Epithelial cell of prostate (primary cell): ENCODE results near the gene SHROOM3.
"Not testable (repeated sequence)": the region's sequence is repeated elsewhere in the genome, so short reads cannot be mapped to it uniquely, and the experiment has no call there.

ENCODE experiments used
- DNase-seq: peaks from one replicate; pipeline ENCODE4 v3.0.0-alpha.2; 2011; ENCODE audit warnings: low read depth, low spot score
- H3K27ac ChIP-seq: fragments of 450-650 bp; 2 replicates; pipeline ENCODE4 v1.5.1; 2017; ENCODE audit warnings: mild to moderate bottlenecking

The SHROOM3 gene

DNA sequence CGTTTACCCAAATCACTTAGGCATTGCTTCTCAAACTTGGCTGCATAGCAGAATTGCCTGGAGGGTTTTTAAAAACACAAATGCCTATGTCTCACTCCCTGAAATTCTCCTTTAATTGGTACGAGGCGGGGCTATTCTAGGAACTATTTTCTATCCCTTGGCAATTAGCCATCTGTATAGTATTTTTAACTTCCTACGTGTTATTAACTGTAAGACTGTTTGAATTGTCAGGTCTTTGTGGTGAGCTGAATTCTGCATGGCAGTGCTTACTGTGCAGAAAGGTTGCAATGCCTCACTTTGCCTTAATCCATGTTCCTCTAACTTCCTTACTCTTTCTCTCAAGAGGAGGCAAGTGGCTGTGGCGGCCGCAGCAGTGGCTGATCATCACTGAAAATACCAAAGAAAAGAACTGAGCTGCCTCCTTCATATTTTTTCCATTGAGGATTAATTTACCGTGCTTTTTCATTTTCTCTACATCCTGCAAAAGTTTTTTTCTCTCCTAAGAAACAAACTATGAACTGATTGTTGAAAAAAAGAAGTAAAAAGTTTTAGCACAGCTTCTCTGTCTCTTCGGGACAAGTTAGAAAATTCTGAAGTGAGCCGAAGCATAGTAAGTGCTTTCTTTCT lies at the start of gene SHROOM3:
Gene SHROOM3 (plus strand): TSS at position 329 of the 627 bp plus-strand sequence. CDS start 824 bp downstream, outside the sequence.
- no peak within 1 kb of the TSS for H3K27ac ChIP-seq
- no peak for DNase-seq

DNA sequence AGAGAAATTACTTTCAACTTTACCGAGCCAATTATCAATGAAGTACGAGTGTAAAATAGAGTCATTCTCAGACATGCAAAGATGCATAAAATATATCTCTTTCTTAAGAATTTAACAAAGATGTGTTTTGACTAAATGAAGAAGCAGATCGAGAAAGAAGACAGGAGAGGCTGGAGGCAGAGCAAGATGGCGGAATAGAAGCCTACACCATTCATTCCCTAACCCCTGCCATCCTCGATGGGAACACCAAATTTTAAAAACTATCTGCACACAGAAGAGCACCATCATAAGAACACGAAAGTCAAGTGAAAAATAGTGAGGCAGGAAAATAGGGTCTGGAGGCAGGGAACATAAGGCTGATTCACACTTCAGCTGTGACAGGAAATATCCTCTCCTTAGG lies 49.1 kb upstream of the SHROOM3 start:
- no peak for DNase-seq
- H3K27ac ChIP-seq = no peak overlapping the region

DNA sequence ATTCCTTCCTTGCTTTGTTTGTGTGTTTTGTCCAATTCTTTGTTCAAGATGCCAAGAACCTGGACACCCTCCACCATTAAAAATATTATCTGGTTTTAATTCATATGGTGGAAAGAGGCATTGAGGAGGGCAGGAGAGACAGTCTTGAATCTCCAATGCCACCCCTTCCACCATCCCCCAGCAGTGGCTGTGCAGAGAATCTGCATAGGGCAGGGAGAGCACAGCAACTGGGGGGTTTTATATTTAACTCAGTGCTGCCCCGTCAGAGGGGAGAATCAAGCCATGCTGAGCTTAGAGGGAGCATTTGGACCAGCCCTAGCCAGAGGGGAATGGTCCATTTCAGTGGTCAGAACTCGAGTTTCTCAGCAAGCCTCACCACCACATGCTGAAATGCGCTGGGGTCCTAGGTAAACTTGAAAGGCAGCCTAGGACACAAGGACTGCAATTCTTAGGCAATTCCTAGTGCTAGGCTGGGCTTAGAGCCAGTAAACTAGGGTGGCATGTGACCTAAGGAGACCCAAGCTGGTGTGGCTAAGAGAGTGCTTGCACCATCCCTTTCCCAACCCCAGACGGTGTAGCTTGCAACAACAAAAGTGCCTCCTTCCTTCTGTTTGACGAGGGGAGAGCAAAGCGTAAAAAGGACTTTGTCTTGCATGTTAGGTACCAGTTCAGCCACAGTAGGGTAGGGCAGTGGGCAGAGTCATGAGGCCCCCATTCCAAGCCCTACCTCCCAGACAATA lies 48.3 kb upstream of the SHROOM3 start:
- DNase-seq = no peak
- no peak overlapping the region for H3K27ac ChIP-seq

DNA sequence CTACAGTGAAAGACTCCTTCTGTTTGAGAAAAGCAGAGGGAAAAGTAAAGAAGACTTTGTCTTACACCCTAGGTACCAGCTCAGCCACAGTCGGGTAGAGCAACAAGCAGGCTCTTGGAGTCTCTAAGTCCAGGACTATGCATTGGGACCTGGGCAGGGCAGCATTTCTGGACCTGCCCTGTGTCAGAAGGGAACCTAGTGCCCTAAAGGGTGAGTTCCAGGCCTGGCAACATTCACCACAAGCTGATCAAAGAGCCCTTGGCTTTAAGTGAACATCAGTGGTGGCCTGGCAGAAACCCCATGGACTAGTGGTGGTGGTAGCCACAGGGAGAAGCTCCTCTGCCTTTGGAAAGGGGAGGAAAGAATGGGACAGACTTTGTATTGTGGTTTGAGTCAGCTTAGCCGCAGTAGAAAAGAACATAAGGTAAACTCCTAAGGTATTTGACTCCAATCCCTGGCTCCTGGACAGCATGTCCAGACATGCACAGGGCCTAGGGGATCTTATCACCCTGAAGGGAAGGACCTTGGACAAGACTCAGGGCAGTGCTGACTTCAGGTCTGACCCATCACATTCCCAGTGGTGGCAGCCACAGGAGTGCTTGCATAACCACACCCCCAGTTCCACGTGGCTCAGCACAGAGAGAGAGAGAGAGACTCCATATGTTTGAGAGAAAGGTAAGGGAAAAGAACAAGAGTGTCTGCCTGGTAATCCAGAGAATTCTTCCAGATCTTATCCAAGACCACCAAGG lies 46.7 kb upstream of the SHROOM3 start:
- H3K27ac ChIP-seq = peak overlapping the region; percentile 62
- peak; percentile 81 for DNase-seq

DNA sequence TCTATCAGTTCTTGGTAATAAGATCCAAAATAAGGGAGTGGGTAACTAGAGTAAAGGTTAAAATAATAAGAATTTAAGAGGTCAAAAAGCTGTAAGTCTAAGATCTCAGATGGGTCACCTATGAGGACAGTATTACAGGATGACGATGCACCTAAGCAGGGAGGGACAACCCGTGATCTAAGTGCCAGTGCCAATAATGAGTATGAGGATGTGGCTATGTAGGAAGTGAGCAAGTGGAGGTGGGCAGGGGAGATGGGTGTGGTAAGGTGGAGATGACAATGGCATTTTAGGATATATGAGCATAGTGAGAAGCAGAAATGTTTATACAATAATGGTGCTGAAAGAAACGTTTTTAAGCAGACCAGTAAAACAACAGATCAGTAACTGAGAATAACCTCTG lies 33.4 kb upstream of the SHROOM3 start:
- DNase-seq = no peak
- no peak overlapping the region for H3K27ac ChIP-seq

DNA sequence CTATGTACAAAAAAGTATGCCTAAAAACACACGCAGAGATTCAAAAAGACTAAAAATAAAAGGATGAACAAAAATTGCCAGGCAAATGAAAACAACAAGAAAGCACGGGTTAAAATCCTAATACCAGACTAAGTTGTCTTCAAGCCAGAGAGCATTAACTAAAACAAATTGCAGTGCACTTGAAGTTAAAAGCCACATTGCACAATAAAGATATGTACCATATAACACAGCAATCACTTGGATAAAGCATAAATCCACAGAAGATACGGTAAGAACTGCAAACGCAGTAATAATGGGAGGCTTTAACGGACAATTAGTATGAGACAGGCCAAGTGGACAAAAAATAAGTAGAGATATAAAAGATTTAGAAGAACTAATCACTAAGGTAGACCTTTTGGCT lies 28.9 kb upstream of the SHROOM3 start:
- no peak overlapping the region for H3K27ac ChIP-seq
- no peak for DNase-seq

DNA sequence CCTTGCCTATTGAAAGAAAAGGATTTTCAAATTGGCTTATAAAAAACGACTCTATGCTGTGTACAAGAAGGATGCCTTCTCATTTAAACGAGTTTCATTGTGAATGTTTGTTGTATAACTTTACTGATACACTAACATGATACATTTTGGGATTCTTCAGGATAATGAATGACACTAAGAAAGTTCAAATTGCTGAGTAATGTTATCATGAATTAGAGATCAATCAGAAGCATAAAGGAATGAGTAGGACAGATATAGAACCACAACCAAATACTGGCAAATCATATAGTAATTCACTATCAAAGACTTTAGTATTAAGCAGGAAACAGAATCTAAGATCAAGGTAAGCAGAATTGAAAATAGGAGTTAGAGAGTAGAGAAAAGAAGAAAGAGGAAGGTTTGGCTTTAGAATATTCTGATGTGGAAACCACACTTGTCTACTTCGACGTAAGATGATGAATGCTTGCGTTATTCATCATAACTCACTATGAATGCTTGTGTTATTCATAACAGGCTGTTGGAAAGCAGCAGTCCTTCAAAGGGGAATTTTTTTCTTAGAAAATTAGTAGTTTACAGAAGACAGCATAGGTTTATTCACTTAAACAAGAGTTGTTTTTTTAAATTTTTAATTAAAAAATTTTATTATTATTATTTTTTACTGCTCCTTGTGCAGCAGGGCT lies 27.4 kb upstream of the SHROOM3 start:
- no peak overlapping the region for H3K27ac ChIP-seq
- DNase-seq = no peak

DNA sequence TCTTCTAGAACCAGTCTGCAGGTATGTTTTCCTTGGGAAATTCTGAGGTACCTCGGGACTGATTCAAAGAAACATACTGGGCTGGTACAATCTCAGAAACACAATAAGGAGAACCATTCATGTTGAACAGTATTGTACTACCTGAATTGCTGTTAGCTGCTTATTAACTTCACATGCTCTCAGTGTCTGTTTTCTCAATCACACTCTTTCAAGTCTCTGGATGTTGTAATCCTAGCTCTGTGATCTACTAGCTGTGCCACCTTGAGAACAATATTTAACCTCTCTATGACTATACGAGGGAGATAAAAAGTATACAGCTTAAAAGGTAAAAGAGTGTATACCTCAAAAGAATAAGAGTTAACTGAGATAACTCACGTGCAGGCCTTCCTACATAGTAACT lies 24.4 kb upstream of the SHROOM3 start:
- no peak overlapping the region for H3K27ac ChIP-seq
- no peak for DNase-seq

DNA sequence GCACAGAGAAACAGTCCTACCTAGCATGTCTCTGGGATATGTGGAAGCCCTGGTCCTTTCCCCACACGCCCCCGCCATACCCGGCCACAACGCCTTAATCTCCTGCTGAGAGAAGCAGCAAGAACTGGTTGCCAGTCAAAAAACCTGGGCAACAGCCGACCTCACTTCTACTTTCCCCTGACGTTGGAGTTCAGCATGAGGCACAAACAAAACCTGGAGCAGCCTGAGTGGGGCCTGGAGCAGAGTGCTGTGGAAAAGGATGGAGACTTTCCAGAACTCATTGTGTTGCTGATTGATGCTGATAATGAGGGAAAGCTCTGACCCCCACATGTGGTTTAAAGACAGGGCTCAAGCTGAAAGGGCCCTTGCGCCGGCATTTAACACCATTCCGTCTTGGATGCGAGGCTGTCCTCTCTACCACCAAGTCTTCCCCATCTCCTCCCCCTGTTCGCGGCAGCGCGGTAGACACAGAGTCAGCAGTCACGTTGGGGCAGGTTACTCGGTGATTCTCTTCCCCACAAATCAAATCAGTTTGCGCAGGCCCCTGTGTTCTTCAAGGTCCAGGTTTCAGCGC lies 14.8 kb upstream of the SHROOM3 start:
- DNase-seq = no peak
- H3K27ac ChIP-seq = no peak overlapping the region

DNA sequence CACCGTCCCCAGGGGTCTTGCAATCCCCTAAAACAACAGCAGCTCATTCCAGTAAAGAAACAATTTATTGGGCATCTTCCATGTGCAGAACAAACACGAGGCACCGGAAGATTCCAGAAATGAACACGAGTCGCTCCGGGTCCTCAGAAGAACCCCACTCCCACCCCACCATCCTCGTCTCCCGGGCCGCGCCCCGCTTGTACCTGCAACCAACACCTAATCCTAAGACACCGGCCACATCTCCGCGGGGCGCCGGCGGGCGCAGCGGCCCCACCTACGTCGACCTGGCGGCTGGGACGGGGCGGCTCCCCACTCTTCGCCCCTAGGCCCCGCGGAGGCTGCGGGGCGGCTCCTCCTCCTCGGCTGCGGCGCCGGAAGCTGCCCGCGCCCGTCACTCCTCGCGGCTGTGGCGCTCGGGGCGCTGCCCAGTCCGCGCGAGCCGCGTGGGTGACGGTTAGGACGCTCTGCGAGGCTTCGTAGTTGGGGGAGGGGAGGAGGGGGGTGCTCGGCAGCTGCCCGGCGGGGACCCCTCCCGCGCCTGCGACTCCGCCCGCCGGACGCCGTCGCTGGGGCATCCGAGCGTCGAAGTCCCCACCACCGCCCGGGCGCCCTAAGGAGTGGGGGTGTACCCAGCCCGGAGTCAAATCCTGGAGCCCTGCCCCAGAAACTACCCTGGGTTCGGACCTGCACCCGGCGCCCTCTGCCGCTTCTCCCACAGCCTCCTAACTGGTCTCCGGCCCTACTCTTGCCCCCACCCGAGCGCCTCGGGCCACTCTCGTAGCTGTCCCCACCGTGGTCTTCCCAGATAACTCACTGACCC lies 14.1 kb upstream of the SHROOM3 start, which contains the start of gene CCDC158:
Gene CCDC158 (minus strand): TSS at position 380 of the 820 bp plus-strand sequence. CDS start 17,934 bp downstream, outside the sequence.
- no peak for DNase-seq
- no peak within 1 kb of the TSS for H3K27ac ChIP-seq

DNA sequence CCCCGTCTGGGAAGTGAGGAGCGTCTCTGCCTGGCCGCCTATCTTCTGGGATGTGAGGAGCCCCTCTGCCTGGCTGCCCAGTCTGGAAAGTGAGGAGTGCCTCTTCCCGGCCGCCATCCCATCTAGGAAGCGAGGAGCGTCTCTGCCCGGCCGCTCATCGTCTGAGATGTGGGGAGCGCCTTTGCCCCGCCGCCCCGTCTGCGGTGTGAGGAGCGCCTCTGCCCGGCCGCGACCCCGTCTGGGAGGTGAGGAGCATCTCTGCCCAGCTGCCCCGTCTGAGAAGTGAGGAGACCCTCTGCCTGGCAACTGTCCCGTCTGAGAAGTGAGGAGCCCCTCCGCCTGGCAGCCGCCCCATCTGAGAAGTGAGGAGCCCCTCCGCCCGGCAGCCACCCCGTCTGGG lies 11.9 kb upstream of the SHROOM3 start:
- DNase-seq, H3K27ac ChIP-seq: not testable (repeated sequence)

DNA sequence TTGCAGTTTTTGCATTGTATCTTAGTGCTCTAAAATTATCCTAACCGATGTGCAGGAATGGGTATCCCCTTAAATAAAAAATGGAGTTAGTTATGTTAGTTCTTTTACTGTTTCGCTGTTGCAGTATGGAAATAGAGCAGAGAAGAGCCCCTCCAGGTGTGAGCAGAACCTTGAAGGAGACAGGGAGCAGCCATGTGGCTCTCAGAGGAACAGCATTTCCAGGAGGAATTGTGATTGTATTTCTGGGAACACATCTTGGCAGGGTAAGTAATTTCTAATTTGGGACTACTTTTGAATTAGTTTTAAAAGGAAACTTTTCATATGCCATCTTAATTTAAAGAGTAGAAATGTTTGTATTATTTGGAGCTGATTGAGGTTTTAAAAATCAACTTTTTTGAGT lies 8.8 kb upstream of the SHROOM3 start:
- DNase-seq = no peak
- H3K27ac ChIP-seq = no peak overlapping the region

DNA sequence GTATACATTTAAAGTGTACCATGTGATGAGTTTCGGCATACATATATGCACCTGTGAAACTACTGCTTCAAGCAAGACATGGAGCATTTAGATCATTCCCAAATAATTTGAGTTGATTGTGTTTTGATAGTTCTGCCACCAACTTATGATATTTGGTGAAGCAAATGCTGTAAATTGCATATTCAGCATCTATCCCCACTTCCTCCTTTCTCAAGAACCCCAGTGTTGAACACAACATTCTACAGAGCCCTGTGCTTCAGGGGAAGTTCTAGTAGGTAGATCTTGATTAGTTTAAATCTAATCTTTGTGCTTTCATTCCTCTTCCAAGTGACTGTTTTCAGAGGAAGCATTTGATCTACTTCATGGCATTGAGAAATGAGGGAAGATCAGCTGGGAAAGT lies 5.4 kb upstream of the SHROOM3 start:
- H3K27ac ChIP-seq = no peak overlapping the region
- no peak for DNase-seq

DNA sequence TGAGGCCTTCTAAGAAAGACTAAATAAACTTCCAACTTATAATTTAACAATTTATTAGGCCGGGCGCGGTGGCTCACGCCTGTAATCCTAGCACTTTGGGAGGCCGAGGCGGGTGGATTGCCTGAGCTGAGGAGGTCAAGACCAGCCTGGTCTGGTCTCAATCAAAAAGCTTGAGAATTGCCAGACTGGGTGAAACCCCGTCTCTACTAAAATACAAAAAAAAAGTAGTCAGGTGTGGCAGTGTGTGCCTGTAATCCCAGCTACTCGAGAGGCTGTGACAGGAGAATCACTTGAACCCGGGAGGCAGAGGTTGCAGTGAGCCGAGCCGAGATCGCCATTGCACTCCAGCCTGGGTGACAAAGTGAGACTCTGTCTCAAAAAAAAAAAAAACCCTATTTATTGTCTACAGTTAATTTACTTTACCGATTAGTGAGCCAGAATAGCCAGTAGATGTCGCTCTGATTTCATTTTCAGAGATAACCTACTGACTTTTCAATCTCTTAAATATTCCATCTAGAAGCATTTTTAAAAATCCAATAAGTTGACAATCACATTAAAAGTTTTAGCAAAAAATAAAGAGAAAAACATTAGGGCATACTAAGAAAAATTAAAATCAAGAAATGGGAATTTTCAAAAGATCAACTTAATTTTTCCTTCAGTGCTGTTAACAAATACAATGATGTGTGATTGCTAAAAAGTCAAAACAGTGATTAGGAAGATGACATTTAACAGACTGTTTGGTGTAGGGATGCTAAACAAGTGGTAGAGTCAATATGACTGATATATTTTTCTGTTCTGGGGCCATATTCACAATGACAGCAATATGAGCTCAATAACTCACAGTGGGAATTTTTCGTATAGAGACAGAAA lies 4.3 kb upstream of the SHROOM3 start:
- no peak for DNase-seq
- no peak overlapping the region for H3K27ac ChIP-seq

DNA sequence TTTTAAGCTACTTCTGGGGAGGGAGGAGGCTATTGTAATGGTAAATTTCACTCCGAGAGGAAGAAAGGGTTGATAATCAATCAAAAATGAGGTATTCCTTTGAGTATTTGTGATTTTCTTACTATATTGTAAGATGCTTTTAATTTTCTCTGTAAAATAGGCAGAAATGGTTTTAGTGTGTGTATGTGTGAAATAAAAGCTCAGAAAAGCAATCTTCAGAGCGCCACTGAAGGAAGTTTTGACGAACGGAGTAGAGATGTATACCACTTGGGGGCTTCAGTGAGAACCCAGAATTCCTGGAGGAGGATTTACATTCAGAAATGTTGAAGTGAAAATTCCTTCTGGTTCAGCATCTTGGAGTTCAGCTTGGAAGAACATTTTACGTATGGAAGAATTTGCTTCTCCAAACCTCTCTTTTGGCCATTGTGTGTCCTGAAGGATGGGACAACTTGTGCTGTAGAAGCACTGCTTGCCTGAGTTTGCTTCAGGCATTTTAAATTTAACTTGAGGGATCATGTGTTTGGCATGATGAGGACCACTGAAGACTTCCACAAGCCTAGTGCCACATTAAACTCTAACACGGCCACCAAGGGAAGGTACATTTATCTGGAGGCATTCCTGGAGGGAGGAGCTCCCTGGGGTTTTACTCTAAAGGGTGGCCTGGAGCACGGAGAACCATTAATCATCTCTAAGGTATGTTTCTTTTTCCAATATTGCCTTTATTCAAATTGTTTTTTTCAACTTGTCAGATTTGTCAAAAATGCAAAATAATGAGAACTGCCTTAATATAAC lies 695 bp downstream of the SHROOM3 start:
- DNase-seq = no peak
- H3K27ac ChIP-seq = no peak overlapping the region

DNA sequence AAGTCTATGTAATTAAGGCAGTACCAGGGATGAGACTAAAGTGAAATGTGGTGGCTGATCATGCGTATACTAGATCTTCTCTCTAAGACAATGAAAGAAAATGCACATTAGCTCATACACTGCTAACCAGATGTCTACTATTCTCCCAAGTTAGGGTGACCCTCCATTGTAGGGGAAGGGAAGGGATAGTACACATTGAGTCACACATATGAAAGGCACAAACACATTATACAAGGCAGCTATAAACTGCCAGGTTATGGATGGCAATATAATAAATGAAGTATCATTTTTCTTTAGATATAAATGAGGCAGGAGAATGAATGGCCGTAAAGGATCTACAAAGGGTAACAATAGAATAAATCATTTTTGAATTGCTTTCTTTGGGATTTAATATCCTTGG lies 4.5 kb downstream of the SHROOM3 start:
- DNase-seq = no peak
- H3K27ac ChIP-seq = no peak overlapping the region

DNA sequence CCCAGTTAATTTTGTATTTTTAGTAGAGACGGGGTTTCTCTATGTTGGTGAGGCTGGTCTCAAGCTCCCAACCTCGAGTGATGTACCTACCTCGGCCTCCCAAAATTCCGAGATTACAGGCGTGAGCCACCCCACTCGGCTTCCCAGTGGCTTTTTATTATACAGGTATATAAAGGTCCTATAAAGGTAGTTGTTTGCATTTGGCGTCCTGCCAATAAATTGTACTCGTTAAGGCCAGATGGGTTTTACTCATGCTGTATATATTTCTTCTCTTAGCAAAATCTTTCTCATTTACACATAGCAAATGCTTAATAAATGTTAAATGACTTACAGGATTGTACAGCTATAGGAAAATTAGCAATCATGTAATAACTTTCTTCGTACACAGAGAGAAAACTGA lies 6.9 kb downstream of the SHROOM3 start:
- no peak overlapping the region for H3K27ac ChIP-seq
- no peak for DNase-seq

DNA sequence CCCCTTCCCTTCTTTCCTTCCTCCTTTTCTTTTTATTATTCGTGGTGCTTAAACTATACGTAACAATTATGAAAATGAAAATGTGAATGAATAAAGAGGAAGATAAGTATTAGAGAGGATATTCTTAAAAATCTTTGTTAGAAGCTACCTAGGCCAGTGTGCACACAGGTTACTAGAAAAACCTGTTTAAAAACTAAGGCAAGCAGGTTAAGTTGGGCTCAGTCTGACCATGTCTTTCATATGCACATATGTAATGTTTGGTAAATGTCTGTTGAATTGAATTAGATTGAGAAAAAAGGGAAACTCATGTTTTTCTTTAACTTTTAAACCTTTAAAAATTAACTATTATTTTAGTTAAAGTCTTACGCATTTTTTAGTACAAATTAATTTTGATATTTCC lies 7.8 kb downstream of the SHROOM3 start:
- H3K27ac ChIP-seq = no peak overlapping the region
- no peak for DNase-seq
